ENCODE data around the gene RNASEH2A.

RNASEH2A gene

DNA sequence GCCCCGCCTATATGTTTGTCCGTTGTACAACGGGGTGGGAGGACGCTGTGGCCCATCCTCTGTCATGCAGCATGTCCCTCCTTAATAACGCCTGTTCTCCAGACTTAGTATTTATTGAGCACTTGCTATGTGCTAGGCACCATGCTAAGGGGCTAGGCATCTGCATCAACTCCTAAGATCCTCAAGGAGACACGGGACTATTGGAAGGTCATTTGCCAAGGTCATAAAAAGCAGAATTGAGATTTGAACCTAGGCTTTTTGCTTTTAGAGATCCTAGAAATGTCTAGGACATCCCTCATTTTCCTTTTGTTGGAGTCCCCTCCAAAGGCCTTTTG is 30.1 kb downstream of the RNASEH2A start:
- DNase-seq (ENCODE audit: extremely low read depth, low read depth) = no peak

DNA sequence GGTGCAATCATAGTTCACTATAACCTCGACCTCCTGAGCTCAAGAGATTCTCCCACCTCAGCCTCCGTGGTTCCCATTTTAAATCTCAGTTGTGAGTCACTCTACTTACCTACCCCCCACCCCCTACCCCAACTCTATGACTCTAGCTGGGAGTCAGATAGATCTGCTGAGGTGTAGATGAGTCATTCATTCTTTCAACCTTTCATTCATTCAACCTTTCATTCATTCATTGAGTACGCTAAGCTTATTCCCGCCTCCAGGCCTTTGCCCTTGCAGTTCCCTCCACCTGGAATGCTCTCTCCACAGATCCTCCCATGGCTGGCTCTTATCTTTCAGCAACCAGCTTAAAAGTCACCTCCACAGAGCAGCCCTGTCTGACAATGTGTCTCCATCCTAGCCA is 30.8 kb downstream of the RNASEH2A start:
- TF ChIP-seq, protein P1, sequence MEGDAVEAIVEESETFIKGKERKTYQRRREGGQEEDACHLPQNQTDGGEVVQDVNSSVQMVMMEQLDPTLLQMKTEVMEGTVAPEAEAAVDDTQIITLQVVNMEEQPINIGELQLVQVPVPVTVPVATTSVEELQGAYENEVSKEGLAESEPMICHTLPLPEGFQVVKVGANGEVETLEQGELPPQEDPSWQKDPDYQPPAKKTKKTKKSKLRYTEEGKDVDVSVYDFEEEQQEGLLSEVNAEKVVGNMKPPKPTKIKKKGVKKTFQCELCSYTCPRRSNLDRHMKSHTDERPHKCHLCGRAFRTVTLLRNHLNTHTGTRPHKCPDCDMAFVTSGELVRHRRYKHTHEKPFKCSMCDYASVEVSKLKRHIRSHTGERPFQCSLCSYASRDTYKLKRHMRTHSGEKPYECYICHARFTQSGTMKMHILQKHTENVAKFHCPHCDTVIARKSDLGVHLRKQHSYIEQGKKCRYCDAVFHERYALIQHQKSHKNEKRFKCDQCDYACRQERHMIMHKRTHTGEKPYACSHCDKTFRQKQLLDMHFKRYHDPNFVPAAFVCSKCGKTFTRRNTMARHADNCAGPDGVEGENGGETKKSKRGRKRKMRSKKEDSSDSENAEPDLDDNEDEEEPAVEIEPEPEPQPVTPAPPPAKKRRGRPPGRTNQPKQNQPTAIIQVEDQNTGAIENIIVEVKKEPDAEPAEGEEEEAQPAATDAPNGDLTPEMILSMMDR (IDR thresholded peaks at IDR 0.05; ENCODE audit: low read depth, low read length) = no peak
- no peak for DNase-seq (ENCODE audit: extremely low read depth, low read depth)

More for the DNA sequence above, 30.1 kb downstream of the RNASEH2A start:
- TF ChIP-seq, protein P1 (IDR thresholded peaks at IDR 0.05; ENCODE audit: low read depth, low read length) = no peak

- DNase-seq (ENCODE audit: extremely low read depth, low read depth) = no peak
- TF ChIP-seq, protein P1 (IDR thresholded peaks at IDR 0.05; ENCODE audit: low read depth, low read length) = peak; percentile 9
These were observed 31.9 kb downstream of the RNASEH2A start, which contains the start of gene MAST1 for GRCh38 chr19:12838182-12838885. Gene MAST1 (plus strand): TSS chr19:12838515. CDS start chr19:12838573, 58 bp downstream.

DNA sequence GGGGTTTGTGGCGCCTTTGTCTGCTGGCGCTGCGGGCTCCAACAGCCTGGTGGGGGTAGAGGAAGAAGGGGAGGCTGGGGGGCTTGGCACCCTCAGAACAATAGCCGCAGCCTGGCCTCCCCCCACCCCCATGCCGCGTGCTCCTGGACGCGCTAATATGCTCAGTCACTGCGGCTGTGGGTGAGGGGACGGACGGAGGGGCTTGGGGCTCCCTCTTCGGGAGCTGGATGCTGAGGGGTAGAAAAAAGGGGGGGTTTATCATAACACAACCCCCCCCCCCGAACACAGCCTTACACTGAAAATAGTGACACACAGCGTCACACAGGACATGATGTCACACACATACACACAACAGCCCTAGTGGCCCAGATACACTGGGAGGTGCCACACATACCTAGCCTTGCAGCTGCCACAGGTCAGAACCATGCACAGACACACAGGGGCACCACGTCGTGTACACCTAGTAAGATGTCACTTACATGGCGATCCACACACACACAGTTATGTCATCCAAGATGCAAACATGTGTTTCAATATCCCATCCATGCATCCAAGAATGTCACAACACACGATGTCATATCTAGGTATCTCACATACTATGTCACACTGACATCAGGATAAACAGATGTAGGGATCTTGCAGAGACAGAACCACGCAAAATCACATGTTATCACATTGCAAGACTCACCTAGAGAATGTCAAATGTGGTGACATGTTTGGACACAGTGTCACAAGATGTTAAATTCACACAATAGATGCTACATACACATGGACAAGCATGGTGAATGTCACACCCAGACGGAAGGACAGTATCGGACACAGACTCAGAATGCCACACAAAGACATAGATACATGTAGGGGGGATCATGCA is 32.7 kb downstream of the RNASEH2A start:
- TF ChIP-seq, protein P1 (IDR thresholded peaks at IDR 0.05; ENCODE audit: low read depth, low read length) = no peak

DNA sequence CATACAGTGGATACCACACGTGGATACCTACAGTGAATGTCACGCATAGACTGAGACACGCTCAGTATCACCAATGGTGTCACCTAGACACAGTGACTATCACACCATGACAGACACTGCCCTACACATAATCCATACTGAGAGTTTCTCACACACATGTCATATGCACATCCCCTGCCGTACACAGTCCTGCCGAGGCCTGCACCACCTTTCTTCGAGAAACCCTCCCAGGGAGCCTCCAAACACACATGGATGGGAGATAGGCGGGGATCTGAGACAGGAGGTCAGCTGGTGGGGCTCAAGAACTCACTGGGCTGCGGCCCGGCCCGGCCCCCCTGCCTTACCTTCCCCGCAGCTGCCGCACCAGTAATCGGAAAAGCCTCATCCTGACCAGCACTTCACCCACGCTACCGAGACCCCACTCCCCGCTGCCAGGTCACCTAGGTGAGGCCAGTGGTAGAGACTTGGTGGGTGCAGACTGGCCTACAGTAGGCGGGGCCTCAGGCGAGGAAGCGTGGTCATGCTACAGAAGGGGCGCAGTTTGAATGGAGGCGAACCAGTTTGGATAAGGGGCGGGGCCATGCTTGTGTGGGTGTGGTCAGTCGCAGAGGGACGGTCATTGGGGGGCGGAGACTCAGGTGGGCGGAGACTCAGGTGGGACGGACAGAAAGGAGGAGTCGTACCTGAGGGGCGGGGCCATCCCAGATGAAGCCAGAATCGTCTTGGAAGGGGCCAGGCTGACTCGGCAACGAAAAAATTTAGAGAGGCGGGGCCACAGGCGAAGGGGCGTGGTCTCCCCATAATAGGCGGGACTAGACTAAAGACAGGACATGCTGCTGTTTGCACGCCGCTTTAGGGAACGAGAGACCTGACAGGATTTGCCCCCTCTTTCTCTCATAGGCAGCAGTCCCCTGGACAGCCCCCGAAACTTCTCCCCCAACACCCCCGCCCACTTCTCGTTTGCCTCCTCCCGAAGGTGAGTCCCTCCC is 34.0 kb downstream of the RNASEH2A start:
- TF ChIP-seq, protein P1 (IDR thresholded peaks at IDR 0.05; ENCODE audit: low read depth, low read length) = no peak
- DNase-seq (ENCODE audit: extremely low read depth, low read depth) = no peak

More for the DNA sequence above, 32.7 kb downstream of the RNASEH2A start:
- no peak for DNase-seq (ENCODE audit: extremely low read depth, low read depth)

GRCh38 chr19:12841094-12841493 is 34.7 kb downstream of the RNASEH2A start:
- TF ChIP-seq, protein P1 (IDR thresholded peaks at IDR 0.05; ENCODE audit: low read depth, low read length) = no peak
- no peak for DNase-seq (ENCODE audit: extremely low read depth, low read depth)

All from AG09319 (cell line).